AG04450 (cell line): ENCODE data around the gene C9orf43. TPM values are rescaled to one million over a fixed set of nuclear protein-coding genes. Genes with fewer than 3 reads are reported as not detected.
A peak's percentile ranks its signal among the peaks of the same experiment; 100 is the strongest.
"Not testable (repeated sequence)": the region's sequence is repeated elsewhere in the genome, so short reads cannot be mapped to it uniquely, and the experiment has no call there.

ENCODE experiments used
- CTCF ChIA-PET: fragments of 300-600, 350-600 bp; formaldehyde crosslinking; extraction: SDS; loops from one replicate; lab custom pipeline; 2022; ENCODE audit warnings: antibody characterized with exemption, inconsistent platforms; lab: Charles Lee
- POLR2A ChIA-PET: fragments of 350-600 bp; formaldehyde crosslinking; extraction: SDS; loops from one replicate; lab custom pipeline; 2021; ENCODE audit warnings: antibody characterized with exemption, inconsistent platforms; lab: Yijun Ruan, JAX
- DNase-seq: peaks from one replicate; pipeline ENCODE4 v3.0.0-alpha.2; 2011; ENCODE audit warnings: low read depth, low spot score
- H3K27ac ChIP-seq: one replicate; pipeline ENCODE4 v1.5.1; 2012; ENCODE audit warnings: low read depth, low read length, control low read depth
- H3K27me3 ChIP-seq: one replicate; pipeline ENCODE4 v1.6.0; 2012; ENCODE audit warnings: low read length; ENCODE audit not compliant: control insufficient read depth, insufficient read depth
- H3K4me3 ChIP-seq: 2 replicates; pipeline ENCODE4 v1.5.1; 2011; ENCODE audit warnings: mild to moderate bottlenecking, low read depth, low read length, control low read depth
- H3K9me3 ChIP-seq: 2 replicates; pipeline ENCODE4 v1.5.1; 2012; ENCODE audit warnings: low read length; ENCODE audit not compliant: control insufficient read depth, insufficient read depth
- CTCF ChIP-seq: IDR thresholded peaks from 2 replicates; pipeline ENCODE4 v1.5.1; 2011; ENCODE audit warnings: low read depth, low read length, control low read depth, inconsistent platforms
- polyA minus RNA-seq: library from RNA; depleted of rRNA, polyadenylated mRNA; stranded (reverse); fragments of >200 nt; gene quantifications from 2 replicates; pipeline ENCODE4 v1.2.3, GENCODE V29; 2011; rRNA and poly(A)+ RNA removed
- polyA plus RNA-seq: library from polyadenylated mRNA; depleted of rRNA; stranded (reverse); fragments of >200 nt; gene quantifications from 2 replicates; pipeline ENCODE4 v1.2.3, GENCODE V29; 2011; rRNA removed

The C9orf43 gene
- polyA plus RNA-seq, result 0.50 and 0.56 TPM in 2 replicates
- polyA minus RNA-seq, result 0.30 and 0.46 TPM in 2 replicates

GRCh38 chr9:113410207-113410864 lies at the start of gene C9orf43, which contains the start of gene POLE3:
C9orf43 (plus strand) TSS chr9:113410747; CDS start chr9:113413494, 2,747 bp downstream.
POLE3 (minus strand) TSS chr9:113410675; CDS start chr9:113410293, 382 bp downstream.
- CTCF ChIA-PET, result interaction anchor here (0.7 to 5.8 kb wide), 9 partner anchors 9 to 246 kb away, joined by 3 to 40 read pairs (median 4); partner anchors contain the start of genes ALAD, CDC26 and PRPF4
- POLR2A ChIA-PET, result interaction anchor here (0.6 to 2.5 kb wide), 28 partner anchors 9 to 916 kb away, joined by 3 to 19 read pairs (median 4); partner anchors contain the start of genes ALAD, CDC26, FKBP15 and HDHD3
- DNase-seq, result peak; percentile 86
- TF ChIP-seq CTCF, result no peak
- Histone ChIP-seq H3K9me3 (no peaks in the 10 kb centered on the region; the same call in 1 of the 2 replicates), H3K27ac (peak within 1 kb of the TSS; percentile 98), H3K4me3 (peak within 1 kb of the TSS; percentile 97), H3K27me3 (no peaks in the 10 kb centered on the region)

- ChIA-PET POLR2A (interaction anchor here (0.5 to 0.9 kb wide), 3 partner anchors 9 to 86 kb away, joined by 3 to 6 read pairs (median 3); partner anchors contain the start of genes CDC26, PRPF4 and WDR31), CTCF (interaction anchor here (0.6 to 1.1 kb wide), 2 partner anchors 17 to 39 kb away, joined by 3 read pairs; partner anchors contain the start of gene ALAD)
- TF ChIP-seq CTCF, result no peak
- no peak overlapping the region for H3K27ac ChIP-seq
- H3K27me3 ChIP-seq, result peaks cover 30% of the 10 kb centered on the region
- peak; percentile 13 for DNase-seq
- no peaks in the 10 kb centered on the region; the same call in 1 of the 2 replicates for H3K9me3 ChIP-seq
- no peak overlapping the region for H3K4me3 ChIP-seq
These were observed 49.1 kb upstream of the C9orf43 start for GRCh38 chr9:113361304-113362018.

- DNase-seq, result no peak
- ChIA-PET POLR2A (no interaction called here), CTCF (no interaction called here)
- peaks cover 21% of the 10 kb centered on the region for H3K27me3 ChIP-seq
- no peak overlapping the region for H3K27ac ChIP-seq
- no peaks in the 10 kb centered on the region; the same call in 1 of the 2 replicates for H3K9me3 ChIP-seq
- TF ChIP-seq CTCF, result no peak
- H3K4me3 ChIP-seq, result no peak overlapping the region
These were observed 47.2 kb upstream of the C9orf43 start for GRCh38 chr9:113363336-113363735.

GRCh38 chr9:113364951-113365350 lies 45.6 kb upstream of the C9orf43 start:
- H3K4me3 ChIP-seq, result no peak overlapping the region
- no peak for DNase-seq
- TF ChIP-seq CTCF, result no peak
- no peak overlapping the region for H3K27ac ChIP-seq
- ChIA-PET POLR2A (no interaction called here), CTCF (interaction anchor here (0.6 to 0.8 kb wide), 3 partner anchors 39 to 81 kb away, joined by 3 to 4 read pairs (median 3); no protein-coding TSS in a partner anchor)
- H3K9me3 ChIP-seq, result no peaks in the 10 kb centered on the region; the same call in 1 of the 2 replicates
- H3K27me3 ChIP-seq, result peaks cover 12% of the 10 kb centered on the region

GRCh38 chr9:113365652-113366051 lies 44.9 kb upstream of the C9orf43 start:
- POLR2A ChIA-PET, H3K27ac ChIP-seq, H3K9me3 ChIP-seq, DNase-seq, H3K27me3 ChIP-seq, H3K4me3 ChIP-seq, CTCF ChIA-PET: not testable (repeated sequence)
